ENCODE measurements around the gene FSTL3.

GRCh38 chr19:686589-687297 is 10.6 kb downstream of the FSTL3 start:
- TF ChIP-seq CTCF (IDR thresholded peaks at IDR 0.05) (no peak), POLR2AphosphoS5 (IDR thresholded peaks at IDR 0.05) (no peak), POLR2A (IDR thresholded peaks at IDR 0.05) (no peak)
